Neural crest cell (in vitro differentiated cells): ENCODE results near the gene SYT9. TPM values are rescaled to one million over a fixed set of nuclear protein-coding genes. Genes with fewer than 3 reads are reported as not detected.

ENCODE experiments used
- DNase-seq: peaks from one replicate; pipeline ENCODE4 v3.0.0; 2021; ENCODE audit warnings: low read depth, mixed read lengths, low spot score
- H3K27ac Mint-ChIP-seq: one replicate; pipeline ENCODE4 v1.8.0; 2021; ENCODE audit warnings: mild to moderate bottlenecking, mixed read lengths; ENCODE audit not compliant: unreplicated experiment
- H3K27me3 Mint-ChIP-seq: 2 replicates; pipeline ENCODE4 v1.8.0; 2021; ENCODE audit warnings: low read depth, mild to moderate bottlenecking, mixed read lengths
- H3K36me3 Mint-ChIP-seq: 2 replicates; pipeline ENCODE4 v1.8.0; 2021; ENCODE audit warnings: low read depth, mild to moderate bottlenecking, mixed read lengths
- H3K4me1 Mint-ChIP-seq: 2 replicates; pipeline ENCODE4 v1.8.0; 2021; ENCODE audit warnings: mixed read lengths
- H3K4me3 Mint-ChIP-seq: one replicate; pipeline ENCODE4 v1.8.0; 2021; ENCODE audit warnings: mild to moderate bottlenecking, mixed read lengths
- H3K9me3 Mint-ChIP-seq: 2 replicates; pipeline ENCODE4 v1.8.0; 2021; ENCODE audit warnings: mixed read lengths
- CTCF ChIP-seq: fragments of 200-600 bp; sonication (generic); conservative IDR thresholded peaks from 2 replicates; pipeline ENCODE4 v1.5.0; 2021; ENCODE audit warnings: antibody characterized with exemption, mild to moderate bottlenecking
- total RNA-seq: library from RNA; stranded (reverse); gene quantifications from 2 replicates; pipeline ENCODE4 v1.2.1, GENCODE V29; 2021

The SYT9 gene
- total RNA-seq, 1 donor from 2014 or later = 0.72 TPM

GRCh38 chr11:7489376-7489775 lies 237.7 kb downstream of the SYT9 start:
- H3K36me3 Mint-ChIP-seq = no peaks in the 10 kb centered on the region
- no peaks in the 10 kb centered on the region for H3K4me1 Mint-ChIP-seq
- no peaks in the 10 kb centered on the region for H3K9me3 Mint-ChIP-seq
- no peaks in the 10 kb centered on the region for H3K27me3 Mint-ChIP-seq
- H3K27ac Mint-ChIP-seq = no peak overlapping the region
- no peak overlapping the region for H3K4me3 Mint-ChIP-seq
- TF ChIP-seq CTCF = no peak
- DNase-seq = no peak

GRCh38 chr11:7490054-7490453 lies 238.3 kb downstream of the SYT9 start:
- Mint-ChIP-seq H3K4me1 (no peaks in the 10 kb centered on the region), H3K4me3 (no peak overlapping the region), H3K27me3 (no peaks in the 10 kb centered on the region), H3K27ac (no peak overlapping the region), H3K9me3 (no peaks in the 10 kb centered on the region), H3K36me3 (no peaks in the 10 kb centered on the region)
- TF ChIP-seq CTCF = no peak
- DNase-seq = no peak

- Mint-ChIP-seq H3K4me1 (no peaks in the 10 kb centered on the region), H3K27me3 (no peaks in the 10 kb centered on the region), H3K9me3 (no peaks in the 10 kb centered on the region), H3K27ac (no peak overlapping the region), H3K36me3 (no peaks in the 10 kb centered on the region), H3K4me3 (no peak overlapping the region)
- no peak for TF ChIP-seq CTCF
- DNase-seq = no peak
These were observed 238.8 kb downstream of the SYT9 start for GRCh38 chr11:7490535-7490934.

- no peaks in the 10 kb centered on the region for H3K36me3 Mint-ChIP-seq
- no peak overlapping the region for H3K4me3 Mint-ChIP-seq
- DNase-seq = no peak
These were observed 240.5 kb downstream of the SYT9 start for GRCh38 chr11:7492253-7492652.

GRCh38 chr11:7493670-7494069 lies 242.0 kb downstream of the SYT9 start:
- no peak for DNase-seq
- Mint-ChIP-seq H3K9me3 (no peaks in the 10 kb centered on the region), H3K4me1 (no peaks in the 10 kb centered on the region), H3K36me3 (no peaks in the 10 kb centered on the region), H3K27me3 (no peaks in the 10 kb centered on the region), H3K4me3 (no peak overlapping the region), H3K27ac (no peak overlapping the region)
- no peak for TF ChIP-seq CTCF

More at GRCh38 chr11:7492253-7492652, 240.5 kb downstream of the SYT9 start:
- Mint-ChIP-seq H3K4me1 (no peaks in the 10 kb centered on the region), H3K27me3 (no peaks in the 10 kb centered on the region), H3K27ac (no peak overlapping the region), H3K9me3 (no peaks in the 10 kb centered on the region)
- no peak for TF ChIP-seq CTCF
